TTC549 (cell line): ENCODE data around the gene ZNF823.
"Not testable (repeated sequence)": the region's sequence is repeated elsewhere in the genome, so short reads cannot be mapped to it uniquely, and the experiment has no call there.

Experiments
- FAIRE-seq: peaks from 2 replicates; lab custom pipeline; 2012; peaks lifted over from hg19 to GRCh38; lab: Jason Lieb, UNC

ZNF823 gene

GRCh38 chr19:11738746-11739620, at the start of gene ZNF823:
ZNF823 (minus strand) TSS chr19:11738946; CDS start chr19:11738819, 127 bp downstream.
- peak; percentile 96 for FAIRE-seq

- no peak for FAIRE-seq
Measured at GRCh38 chr19:11787536-11787935, 48.8 kb upstream of the ZNF823 start.

- FAIRE-seq = no peak
Measured at GRCh38 chr19:11784356-11784755, 45.6 kb upstream of the ZNF823 start.

DNA sequence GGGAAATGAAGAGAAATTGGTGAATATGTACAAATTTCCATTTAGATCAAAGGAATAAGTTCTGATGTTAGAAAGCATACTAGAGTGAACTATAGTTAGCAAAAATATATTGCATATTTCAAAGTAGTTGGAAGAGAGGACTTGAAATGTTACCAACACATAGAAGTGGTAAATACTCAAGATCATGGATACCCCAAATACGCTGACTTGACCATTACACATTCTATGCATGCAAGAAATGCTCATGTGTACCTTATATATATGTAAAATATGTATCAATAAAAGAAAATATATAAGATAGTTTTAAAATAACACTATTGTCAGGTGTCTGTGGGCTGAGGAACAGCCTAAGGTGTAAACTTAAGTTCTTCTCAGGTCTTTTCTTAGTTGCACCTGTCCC, 45.0 kb upstream of the ZNF823 start:
- no peak for FAIRE-seq

DNA sequence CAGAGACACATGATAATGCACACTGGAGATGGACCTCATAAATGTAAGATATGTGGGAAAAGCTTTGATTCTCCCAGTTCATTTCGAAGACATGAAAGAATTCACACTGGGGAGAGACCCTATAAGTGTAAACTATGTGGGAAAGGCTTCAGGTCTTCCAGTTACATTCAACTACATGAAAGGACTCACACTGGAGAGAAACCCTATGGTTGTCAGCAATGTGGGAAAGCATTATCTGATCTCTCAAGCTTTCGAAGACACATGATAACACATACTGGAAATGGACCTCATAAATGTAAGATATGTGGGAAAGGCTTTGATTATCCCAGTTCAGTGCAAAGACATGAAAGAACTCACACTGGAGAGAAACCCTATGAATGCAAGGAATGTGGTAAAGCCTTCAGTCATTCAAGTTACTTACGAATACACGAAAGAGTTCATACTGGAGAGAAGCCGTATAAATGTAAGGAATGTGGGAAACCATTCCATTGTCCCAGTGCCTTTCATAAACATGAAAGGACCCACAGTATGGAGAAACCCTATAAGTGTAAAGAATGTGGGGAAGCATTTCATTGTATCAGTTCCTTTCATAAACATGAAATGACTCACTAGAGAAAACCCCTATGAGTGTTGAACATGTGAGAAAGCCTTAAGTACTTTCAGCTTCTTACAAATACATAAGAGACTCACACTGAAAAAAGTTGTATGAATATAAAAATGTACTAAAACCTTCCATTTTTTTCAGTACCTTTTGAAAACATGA, 42.7 kb upstream of the ZNF823 start:
- no peak for FAIRE-seq

GRCh38 chr19:11780431-11781020, 41.8 kb upstream of the ZNF823 start:
- no peak for FAIRE-seq

DNA sequence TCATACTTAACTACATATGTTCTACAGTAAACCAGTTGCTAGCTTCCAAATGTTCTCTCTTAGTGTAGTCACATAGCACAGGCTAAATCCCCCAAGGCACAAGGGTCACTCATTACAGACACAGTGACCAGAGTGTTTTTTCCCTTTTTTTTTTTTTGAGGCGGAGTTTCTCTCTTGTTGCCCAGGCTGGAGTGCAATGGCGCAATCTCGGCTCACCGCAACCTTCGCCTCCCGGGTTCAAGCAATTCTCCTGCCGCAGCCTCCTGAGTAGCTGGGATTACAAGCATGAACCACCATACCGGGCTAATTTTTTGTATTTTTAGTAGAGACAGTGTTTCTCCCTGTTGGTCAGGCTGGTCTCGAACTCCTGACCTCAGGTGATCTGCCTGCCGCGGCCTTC, 37.9 kb upstream of the ZNF823 start:
- not testable (repeated sequence) for FAIRE-seq

DNA sequence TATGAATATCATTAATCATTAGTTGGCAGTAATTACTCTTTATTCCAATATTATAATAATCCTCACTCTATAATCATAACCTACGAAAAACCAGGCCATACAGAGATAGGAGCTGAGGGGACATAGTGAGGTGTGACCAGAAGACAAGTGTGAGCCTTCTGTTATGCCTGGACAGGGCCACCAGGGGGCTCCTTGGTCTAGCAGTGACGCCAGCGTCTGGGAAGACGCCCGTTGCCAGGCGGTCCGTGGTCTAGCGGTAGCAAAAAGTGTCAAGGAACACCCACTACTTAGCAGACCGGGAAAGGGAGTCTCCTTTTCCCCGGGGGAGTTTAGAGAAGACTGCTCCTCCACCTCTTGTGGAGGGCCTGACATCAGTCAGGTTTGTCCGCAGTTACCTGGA, 32.8 kb upstream of the ZNF823 start:
- not testable (repeated sequence) for FAIRE-seq

- no peak for FAIRE-seq
Measured at GRCh38 chr19:11769995-11770394, 31.2 kb upstream of the ZNF823 start.

GRCh38 chr19:11767633-11768133, 28.9 kb upstream of the ZNF823 start:
- no peak for FAIRE-seq

DNA sequence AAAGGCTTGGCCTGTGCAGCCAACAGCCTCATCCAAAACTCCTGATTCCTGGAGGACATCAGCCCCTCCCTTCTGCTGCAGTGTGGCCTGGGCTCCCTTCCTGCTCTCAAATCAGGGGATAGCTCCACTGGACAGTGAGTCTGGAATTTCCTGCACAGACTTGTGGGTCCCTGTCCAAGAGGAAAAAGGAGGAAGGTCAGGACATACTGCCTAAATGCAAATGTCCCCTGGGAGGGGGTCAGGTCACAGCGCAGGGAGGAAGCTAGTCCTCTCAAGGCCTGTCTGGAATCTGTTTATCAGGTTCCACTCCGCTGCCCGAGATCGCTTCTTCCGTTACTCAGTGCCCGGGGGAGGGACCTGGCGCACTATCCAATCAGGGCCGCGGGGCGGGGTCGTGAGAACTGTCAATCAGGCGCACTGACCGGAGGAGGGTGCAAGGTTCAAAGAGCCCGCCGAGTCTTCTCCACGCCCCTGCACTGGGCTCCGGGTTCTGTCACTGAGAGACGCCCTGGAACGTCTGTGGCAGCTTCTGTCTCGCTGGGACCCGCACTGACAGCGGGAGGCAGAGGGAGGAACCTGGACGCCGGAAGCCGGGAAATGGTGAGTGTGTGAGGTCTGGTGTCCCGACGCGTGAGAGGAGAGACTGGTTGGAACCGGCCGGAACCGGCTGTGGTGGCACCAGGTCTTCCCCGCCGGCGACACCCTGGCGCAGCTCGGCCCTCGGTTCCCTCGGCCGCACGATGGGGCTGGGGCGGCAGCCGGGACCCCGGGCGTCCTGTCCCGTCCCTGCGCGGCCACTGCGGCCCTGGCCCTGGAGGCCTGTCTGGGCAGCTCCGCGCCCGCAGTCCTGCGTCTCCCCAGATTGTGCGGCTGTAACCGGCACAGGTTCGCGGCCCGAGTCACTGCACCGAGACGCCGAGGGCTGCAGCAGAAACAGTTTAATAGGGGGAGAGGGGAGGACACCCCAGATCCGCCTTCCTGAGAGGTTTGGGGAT, 28.1 kb upstream of the ZNF823 start, which contains the start of gene ZNF441:
TSS of gene ZNF441 (plus strand) at position 404 of the 995 bp plus-strand sequence. CDS start at position 598, 194 bp downstream.
- peak; percentile 9 for FAIRE-seq

DNA sequence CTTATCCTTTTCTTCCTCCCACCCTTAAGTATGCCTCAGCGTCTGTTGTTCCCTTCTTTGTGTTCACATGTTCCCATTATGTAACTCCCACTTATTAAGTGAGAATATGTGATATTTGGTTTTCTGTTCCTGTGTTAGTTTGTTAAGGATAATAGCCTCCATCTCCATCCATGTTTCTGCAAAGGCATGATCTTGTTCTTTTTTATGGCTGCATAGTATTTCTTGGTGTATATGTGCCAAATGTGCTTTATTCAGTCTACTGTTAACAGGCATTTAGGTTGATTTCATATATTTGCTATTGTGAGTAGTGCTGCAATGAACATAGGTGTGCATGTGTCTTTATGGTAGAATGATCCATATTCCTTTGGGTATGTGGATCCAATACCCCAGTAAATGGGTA, 24.9 kb upstream of the ZNF823 start:
- no peak for FAIRE-seq

GRCh38 chr19:11763117-11763516, 24.4 kb upstream of the ZNF823 start:
- no peak for FAIRE-seq

- FAIRE-seq = no peak
Measured at GRCh38 chr19:11759805-11760204, 21.1 kb upstream of the ZNF823 start.

GRCh38 chr19:11756965-11757364, 18.2 kb upstream of the ZNF823 start:
- FAIRE-seq = no peak

- FAIRE-seq = no peak
Measured at GRCh38 chr19:11754663-11755062, 15.9 kb upstream of the ZNF823 start.

GRCh38 chr19:11752244-11752736, 13.5 kb upstream of the ZNF823 start:
- no peak for FAIRE-seq

DNA sequence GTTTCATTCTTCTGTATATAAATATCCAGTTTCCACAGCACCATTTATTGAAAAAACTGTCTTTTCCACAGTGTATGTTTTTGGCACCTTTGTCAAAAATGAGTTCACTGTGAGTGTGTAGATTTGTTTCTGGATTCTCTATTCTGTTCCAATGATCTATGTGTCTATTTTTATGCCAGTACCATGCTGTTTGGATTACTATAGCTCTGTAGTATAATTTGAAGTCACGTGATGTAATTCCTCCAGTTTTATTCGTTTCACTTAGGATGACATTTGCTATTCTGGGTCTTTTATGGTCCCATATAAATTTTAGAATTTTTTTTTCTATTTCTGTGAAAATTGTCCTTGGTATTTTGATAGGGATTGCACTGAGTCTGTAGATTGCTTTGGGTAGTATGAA, 11.0 kb upstream of the ZNF823 start:
- no peak for FAIRE-seq

GRCh38 chr19:11747277-11747676, 8.5 kb upstream of the ZNF823 start:
- FAIRE-seq = no peak

DNA sequence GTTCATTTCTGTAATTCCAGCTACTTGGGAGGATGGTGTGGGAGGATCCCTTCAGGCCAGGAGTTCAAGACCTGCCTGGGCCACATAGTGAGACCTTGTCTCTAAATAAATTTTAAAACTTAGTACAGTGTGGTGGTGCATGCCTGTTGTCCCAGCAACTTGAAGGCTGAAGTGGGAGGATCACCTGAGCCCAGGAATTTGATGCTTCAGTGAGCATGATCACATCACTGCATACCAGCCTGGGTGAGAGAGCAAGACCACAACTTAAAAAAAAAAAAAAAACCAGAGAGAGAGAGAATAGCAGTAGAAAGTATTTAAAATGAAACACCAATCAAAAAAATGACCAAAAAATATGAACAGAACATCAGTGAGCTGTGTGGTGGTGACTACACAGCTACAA, 7.1 kb upstream of the ZNF823 start:
- FAIRE-seq = no peak
